Fibroblast of villous mesenchyme (primary cell): Measurements from ENCODE around the gene OR2A2. TPM values are rescaled to one million over a fixed set of nuclear protein-coding genes. Genes with fewer than 3 reads are reported as not detected.
"Not testable (repeated sequence)": the region's sequence is repeated elsewhere in the genome, so short reads cannot be mapped to it uniquely, and the experiment has no call there.

Experiments used
- DNase-seq: peaks from one replicate; pipeline ENCODE4 v3.0.0-alpha.2; 2010; ENCODE audit warnings: low read depth
- H3K4me3 ChIP-seq: 2 replicates; pipeline ENCODE4 v1.5.1; 2011; ENCODE audit warnings: low read depth, mild to moderate bottlenecking, low read length
- CTCF ChIP-seq: IDR thresholded peaks from 2 replicates; pipeline ENCODE4 v1.5.1; 2012; ENCODE audit warnings: low read depth, mild to moderate bottlenecking, low read length; ENCODE audit not compliant: insufficient read depth
- total RNA-seq: library from RNA; depleted of rRNA; stranded (reverse); fragments of >200 nt; gene quantifications from 2 replicates; pipeline ENCODE4 v1.2.3, GENCODE V29; 2012

OR2A2 gene
- total RNA-seq, 1 donor, result not detected

DNA sequence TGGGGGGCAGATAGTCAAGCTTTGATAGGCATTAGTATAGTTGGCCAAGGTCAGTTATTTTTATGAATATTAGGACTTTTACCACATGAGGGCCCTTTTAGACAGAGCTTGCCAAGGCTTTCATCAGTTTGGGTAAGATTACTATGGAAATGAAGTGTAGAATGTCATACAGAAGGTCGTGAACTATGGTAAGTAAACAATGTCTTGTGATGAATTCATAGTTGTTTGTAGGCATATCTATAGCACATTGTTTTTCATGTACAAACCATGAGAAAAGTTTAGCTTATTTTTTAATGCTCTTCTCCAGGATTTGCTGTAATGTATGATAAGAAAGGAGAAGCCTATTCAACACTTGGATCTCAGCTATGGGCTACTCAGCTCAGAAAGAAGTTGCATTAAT, 4.3 kb downstream of the OR2A2 start:
- no peak for DNase-seq

DNA sequence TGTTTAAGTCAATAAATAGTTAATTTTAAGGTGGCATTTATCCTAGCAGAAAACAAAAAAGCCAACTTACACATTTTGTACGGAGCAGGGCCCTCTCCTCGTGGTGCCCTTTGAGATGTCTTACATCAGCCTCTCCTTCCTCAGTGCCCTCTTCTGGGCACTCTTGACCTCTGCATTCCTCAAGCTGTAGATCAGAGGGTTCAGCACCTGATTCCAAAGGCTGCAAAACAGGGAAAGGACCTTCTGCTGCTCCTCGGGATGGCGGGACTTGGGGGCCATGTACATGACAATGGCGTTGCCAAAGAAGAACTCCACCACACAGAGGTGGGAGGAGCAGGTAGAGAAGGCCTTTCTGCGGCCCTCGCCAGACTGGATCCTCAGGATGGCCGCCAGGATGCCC, 9.0 kb downstream of the OR2A2 start:
- no peak for DNase-seq
- no peak for TF ChIP-seq CTCF
- no peak overlapping the region for H3K4me3 ChIP-seq

More for the DNA sequence above, 4.3 kb downstream of the OR2A2 start:
- H3K4me3 ChIP-seq, result no peak overlapping the region
- TF ChIP-seq CTCF, result no peak

GRCh38 chr7:144122876-144123275, 13.5 kb downstream of the OR2A2 start, which contains the start of gene OR2A14:
Gene OR2A14, plus strand, starts transcription at chr7:144123176. Its CDS starts 5,937 bp downstream, at chr7:144129113.
- TF ChIP-seq CTCF, result no peak

DNA sequence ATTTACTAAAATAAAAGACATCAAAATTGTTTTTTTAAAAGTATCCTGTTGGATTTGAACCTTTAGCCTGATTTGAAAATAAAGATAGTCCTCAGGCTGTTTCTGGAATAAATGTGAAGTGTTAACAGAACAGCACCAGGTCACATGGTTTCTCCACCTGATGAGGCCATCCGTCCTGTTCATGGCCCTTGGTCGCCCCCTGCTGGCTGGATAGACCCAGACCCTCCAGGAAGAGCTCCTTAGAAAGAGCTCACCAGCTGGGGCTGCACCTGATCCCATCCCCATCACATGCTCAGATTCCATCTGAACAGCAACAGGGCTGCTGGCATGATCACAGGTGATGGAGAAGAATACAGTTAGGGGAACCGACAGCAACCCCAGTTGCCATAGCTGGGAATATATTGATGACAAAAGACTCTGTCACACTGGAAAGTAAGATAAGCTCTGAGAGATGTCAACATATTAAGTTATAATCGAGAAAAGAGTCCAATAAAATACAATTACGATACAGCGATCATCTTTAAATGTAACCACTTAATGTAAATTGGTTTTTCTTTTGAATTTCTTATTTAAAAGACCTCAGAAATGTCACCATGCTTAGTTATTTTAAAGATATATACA, 18.4 kb downstream of the OR2A2 start:
- TF ChIP-seq CTCF, result peak; percentile 83
- no peak overlapping the region for H3K4me3 ChIP-seq
- peak; percentile 85 for DNase-seq

More at GRCh38 chr7:144122876-144123275, 13.5 kb downstream of the OR2A2 start, which contains the start of gene OR2A14:
- H3K4me3 ChIP-seq, result no peak within 1 kb of the TSS
- no peak for DNase-seq

GRCh38 chr7:144129601-144130000, 20.2 kb downstream of the OR2A2 start:
- H3K4me3 ChIP-seq, DNase-seq: not testable (repeated sequence)

DNA sequence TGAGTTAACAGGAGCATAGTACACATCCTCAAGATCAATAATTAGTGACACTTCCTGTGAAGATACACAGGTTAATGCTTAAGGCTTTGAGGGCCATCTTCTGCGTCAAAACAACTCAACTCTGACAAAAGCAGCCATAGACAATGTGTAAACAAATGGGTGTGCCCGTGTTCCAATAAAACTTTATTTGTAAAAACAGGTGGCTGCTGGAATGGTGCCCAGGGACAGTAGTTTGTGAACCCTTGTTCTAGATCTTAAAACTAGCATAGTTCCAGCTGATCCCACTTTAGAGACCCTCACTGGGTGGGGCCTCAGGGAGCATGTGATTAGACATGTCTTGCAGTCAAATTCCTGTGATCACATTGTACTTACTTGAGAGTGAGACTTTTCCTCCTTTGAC, 21.3 kb downstream of the OR2A2 start:
- H3K4me3 ChIP-seq, result no peak overlapping the region
- DNase-seq, result no peak
- TF ChIP-seq CTCF, result no peak

GRCh38 chr7:144132262-144132661, 22.9 kb downstream of the OR2A2 start:
- TF ChIP-seq CTCF, result no peak
- DNase-seq, result no peak
- H3K4me3 ChIP-seq, result no peak overlapping the region
